HepG2 (cell line): ENCODE results near the gene NFATC3. TPM values are rescaled to one million over a fixed set of nuclear protein-coding genes. Genes with fewer than 3 reads are reported as not detected.

ENCODE experiments used
- ATF7 ChIP-seq, 2 experiments: fragments of 450-650 bp in 1 of 2; sonication (generic) in 1 of 2; formaldehyde crosslinking in 1 of 2; IDR thresholded peaks; 2 replicates each; pipeline versions ENCODE4 v1.4.0 to v1.6.1; 2016 to 2020; ENCODE audit warnings: antibody characterized with exemption in 1 of 2, mild to moderate bottlenecking in 1 of 2, missing genetic modification reagents in 1 of 2
- BCL3 ChIP-seq: sonication (generic); formaldehyde crosslinking; IDR thresholded peaks from 2 replicates; pipeline ENCODE4 v1.5.1; 2020; ENCODE audit warnings: mild to moderate bottlenecking, missing genetic modification reagents, moderate library complexity
- PLRG1 ChIP-seq: fragments of 450-650 bp; conservative IDR thresholded peaks from 2 replicates; pipeline ENCODE4 v1.6.1; 2016
- SAFB2 ChIP-seq: sonication (generic); formaldehyde crosslinking; IDR thresholded peaks from 2 replicates; pipeline ENCODE4 v1.5.1; 2020; ENCODE audit warnings: missing genetic modification reagents, low read depth, mild to moderate bottlenecking, borderline replicate concordance
- STAT6 ChIP-seq: sonication (generic); formaldehyde crosslinking; IDR thresholded peaks from 2 replicates; pipeline ENCODE4 v1.4.0; 2020; ENCODE audit warnings: missing genetic modification reagents, mild to moderate bottlenecking, borderline replicate concordance
- ZBTB1 ChIP-seq: sonication (generic); formaldehyde crosslinking; IDR thresholded peaks from 2 replicates; pipeline ENCODE4 v1.4.0; 2020; ENCODE audit warnings: missing genetic modification reagents, borderline replicate concordance
- ZNF101 ChIP-seq: sonication (generic); formaldehyde crosslinking; IDR thresholded peaks from 2 replicates; pipeline ENCODE4 v1.4.0; 2020; ENCODE audit warnings: mild to moderate bottlenecking, low read depth, missing genetic modification reagents, borderline replicate concordance
- ZNF430 ChIP-seq: sonication (generic); formaldehyde crosslinking; IDR thresholded peaks from 2 replicates; pipeline ENCODE4 v1.9.0; 2021; ENCODE audit warnings: mild to moderate bottlenecking, missing genetic modification reagents
- ZNF761 ChIP-seq: sonication (generic); formaldehyde crosslinking; conservative IDR thresholded peaks from 2 replicates; pipeline ENCODE4 v1.4.0; 2020; ENCODE audit warnings: mild to moderate bottlenecking, missing genetic modification reagents
- ZSCAN25 ChIP-seq: sonication (generic); formaldehyde crosslinking; IDR thresholded peaks from 2 replicates; pipeline ENCODE4 v1.8.0; 2022; ENCODE audit warnings: mild to moderate bottlenecking, missing genetic modification reagents
- polyA plus RNA-seq, 8 experiments: library from polyadenylated mRNA; depleted of rRNA in 3 of 8; stranded (reverse) in 7 of 8; unstranded in 1 of 8; fragments of >200 nt; fragmentation: Illumina TruSeq in 4 of 8; extraction: Trizol in 4 of 8; gene quantifications; 2 replicates each; pipeline versions ENCODE4 v1.2.1 to v1.2.3, GENCODE V29; 2011 to 2016; ENCODE audit warnings: low read depth in 4 of 8, missing spikeins in 1 of 8, mixed read lengths in 1 of 8; ENCODE audit not compliant: insufficient read depth in 1 of 8
- total RNA-seq, 5 experiments: library from RNA; depleted of rRNA; stranded (reverse); fragments of >200 nt; fragmentation: Illumina TruSeq; extraction: Trizol; gene quantifications; 2 replicates each; pipeline ENCODE4 v1.2.3, GENCODE V29; 2016; ENCODE audit warnings: low read depth in 1 of 5
- TF ChIP-seq, protein P1 (sequence below): sonication (generic); formaldehyde crosslinking; IDR thresholded peaks from 2 replicates; pipeline ENCODE4 v1.4.0; 2020; ENCODE audit warnings: low read depth, mild to moderate bottlenecking, missing genetic modification reagents
- TF ChIP-seq, protein P2 (sequence below): sonication (generic); formaldehyde crosslinking; conservative IDR thresholded peaks from 2 replicates; pipeline ENCODE4 v1.4.0; 2020; ENCODE audit warnings: missing genetic modification reagents
- TF ChIP-seq, protein P3 (sequence below): sonication (generic); formaldehyde crosslinking; IDR thresholded peaks from 2 replicates; pipeline ENCODE4 v1.5.1; 2020; ENCODE audit warnings: mild to moderate bottlenecking, missing genetic modification reagents, borderline replicate concordance

NFATC3 gene
- total and polyA plus RNA-seq, 2 of the 13 experiments (the other 11 are each of a cell fraction or from before 2014, with no cell fraction given): 52.6 to 62.7 TPM

GRCh38 chr16:68264128-68265077, 179.2 kb downstream of the NFATC3 start, which contains the start of gene SLC7A6 (continued):
- TF ChIP-seq, protein P1, sequence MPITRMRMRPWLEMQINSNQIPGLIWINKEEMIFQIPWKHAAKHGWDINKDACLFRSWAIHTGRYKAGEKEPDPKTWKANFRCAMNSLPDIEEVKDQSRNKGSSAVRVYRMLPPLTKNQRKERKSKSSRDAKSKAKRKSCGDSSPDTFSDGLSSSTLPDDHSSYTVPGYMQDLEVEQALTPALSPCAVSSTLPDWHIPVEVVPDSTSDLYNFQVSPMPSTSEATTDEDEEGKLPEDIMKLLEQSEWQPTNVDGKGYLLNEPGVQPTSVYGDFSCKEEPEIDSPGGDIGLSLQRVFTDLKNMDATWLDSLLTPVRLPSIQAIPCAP (CRISPR knock-in tag): 0 out of 2 replicates have a peak, but pooled peaks have one; percentile 34
- TF ChIP-seq ZNF101 (CRISPR knock-in tag): peak; percentile 14; the same call in 1 of the 2 replicates
- TF ChIP-seq BCL3: no peak
- TF ChIP-seq, protein P2, sequence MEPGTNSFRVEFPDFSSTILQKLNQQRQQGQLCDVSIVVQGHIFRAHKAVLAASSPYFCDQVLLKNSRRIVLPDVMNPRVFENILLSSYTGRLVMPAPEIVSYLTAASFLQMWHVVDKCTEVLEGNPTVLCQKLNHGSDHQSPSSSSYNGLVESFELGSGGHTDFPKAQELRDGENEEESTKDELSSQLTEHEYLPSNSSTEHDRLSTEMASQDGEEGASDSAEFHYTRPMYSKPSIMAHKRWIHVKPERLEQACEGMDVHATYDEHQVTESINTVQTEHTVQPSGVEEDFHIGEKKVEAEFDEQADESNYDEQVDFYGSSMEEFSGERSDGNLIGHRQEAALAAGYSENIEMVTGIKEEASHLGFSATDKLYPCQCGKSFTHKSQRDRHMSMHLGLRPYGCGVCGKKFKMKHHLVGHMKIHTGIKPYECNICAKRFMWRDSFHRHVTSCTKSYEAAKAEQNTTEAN (CRISPR knock-in tag): peak; percentile 59; the same call in 1 of the 2 replicates
- TF ChIP-seq ATF7 (IDR thresholded peaks at IDR 0.05): no peak
- TF ChIP-seq ATF7 (CRISPR knock-in tag; IDR thresholded peaks at IDR 0.05): no peak
- no peak for TF ChIP-seq ZBTB1 (CRISPR knock-in tag)
- TF ChIP-seq ZSCAN25 (CRISPR knock-in tag): 0 out of 2 replicates have a peak, but pooled peaks have one; percentile 12
- no peak for TF ChIP-seq SAFB2
- TF ChIP-seq, protein P3, sequence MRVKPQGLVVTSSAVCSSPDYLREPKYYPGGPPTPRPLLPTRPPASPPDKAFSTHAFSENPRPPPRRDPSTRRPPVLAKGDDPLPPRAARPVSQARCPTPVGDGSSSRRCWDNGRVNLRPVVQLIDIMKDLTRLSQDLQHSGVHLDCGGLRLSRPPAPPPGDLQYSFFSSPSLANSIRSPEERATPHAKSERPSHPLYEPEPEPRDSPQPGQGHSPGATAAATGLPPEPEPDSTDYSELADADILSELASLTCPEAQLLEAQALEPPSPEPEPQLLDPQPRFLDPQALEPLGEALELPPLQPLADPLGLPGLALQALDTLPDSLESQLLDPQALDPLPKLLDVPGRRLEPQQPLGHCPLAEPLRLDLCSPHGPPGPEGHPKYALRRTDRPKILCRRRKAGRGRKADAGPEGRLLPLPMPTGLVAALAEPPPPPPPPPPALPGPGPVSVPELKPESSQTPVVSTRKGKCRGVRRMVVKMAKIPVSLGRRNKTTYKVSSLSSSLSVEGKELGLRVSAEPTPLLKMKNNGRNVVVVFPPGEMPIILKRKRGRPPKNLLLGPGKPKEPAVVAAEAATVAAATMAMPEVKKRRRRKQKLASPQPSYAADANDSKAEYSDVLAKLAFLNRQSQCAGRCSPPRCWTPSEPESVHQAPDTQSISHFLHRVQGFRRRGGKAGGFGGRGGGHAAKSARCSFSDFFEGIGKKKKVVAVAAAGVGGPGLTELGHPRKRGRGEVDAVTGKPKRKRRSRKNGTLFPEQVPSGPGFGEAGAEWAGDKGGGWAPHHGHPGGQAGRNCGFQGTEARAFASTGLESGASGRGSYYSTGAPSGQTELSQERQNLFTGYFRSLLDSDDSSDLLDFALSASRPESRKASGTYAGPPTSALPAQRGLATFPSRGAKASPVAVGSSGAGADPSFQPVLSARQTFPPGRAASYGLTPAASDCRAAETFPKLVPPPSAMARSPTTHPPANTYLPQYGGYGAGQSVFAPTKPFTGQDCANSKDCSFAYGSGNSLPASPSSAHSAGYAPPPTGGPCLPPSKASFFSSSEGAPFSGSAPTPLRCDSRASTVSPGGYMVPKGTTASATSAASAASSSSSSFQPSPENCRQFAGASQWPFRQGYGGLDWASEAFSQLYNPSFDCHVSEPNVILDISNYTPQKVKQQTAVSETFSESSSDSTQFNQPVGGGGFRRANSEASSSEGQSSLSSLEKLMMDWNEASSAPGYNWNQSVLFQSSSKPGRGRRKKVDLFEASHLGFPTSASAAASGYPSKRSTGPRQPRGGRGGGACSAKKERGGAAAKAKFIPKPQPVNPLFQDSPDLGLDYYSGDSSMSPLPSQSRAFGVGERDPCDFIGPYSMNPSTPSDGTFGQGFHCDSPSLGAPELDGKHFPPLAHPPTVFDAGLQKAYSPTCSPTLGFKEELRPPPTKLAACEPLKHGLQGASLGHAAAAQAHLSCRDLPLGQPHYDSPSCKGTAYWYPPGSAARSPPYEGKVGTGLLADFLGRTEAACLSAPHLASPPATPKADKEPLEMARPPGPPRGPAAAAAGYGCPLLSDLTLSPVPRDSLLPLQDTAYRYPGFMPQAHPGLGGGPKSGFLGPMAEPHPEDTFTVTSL (CRISPR knock-in tag): no peak
- TF ChIP-seq ZNF430 (CRISPR knock-in tag): no peak; the same call in 1 of the 2 replicates
- TF ChIP-seq PLRG1: no peak
- no peak for TF ChIP-seq STAT6
- TF ChIP-seq ZNF761: peak; percentile 45; the same call in 1 of the 2 replicates
